HFFc6 (cell line): Measurements from ENCODE around the gene ABHD16A. TPM values are rescaled to one million over a fixed set of nuclear protein-coding genes. Genes with fewer than 3 reads are reported as not detected.
A peak's percentile ranks its signal among the peaks of the same experiment; 100 is the strongest.

Experiments
- DNase-seq: peaks from one replicate; pipeline ENCODE4 v3.0.0-alpha.2; 2018
- H3K27ac Mint-ChIP-seq: 2 replicates; pipeline ENCODE4 v1.8.0; 2020; ENCODE audit warnings: mild to moderate bottlenecking, mixed read lengths
- H3K27me3 Mint-ChIP-seq: 2 replicates; pipeline ENCODE4 v1.8.0; 2021; ENCODE audit warnings: mild to moderate bottlenecking, moderate library complexity, mixed read lengths; ENCODE audit not compliant: insufficient read depth
- H3K36me3 Mint-ChIP-seq: 2 replicates; pipeline ENCODE4 v1.8.0; 2021; ENCODE audit warnings: low read depth, mixed read lengths
- H3K4me1 Mint-ChIP-seq: 2 replicates; pipeline ENCODE4 v1.8.0; 2020; ENCODE audit warnings: low read depth, mixed read lengths
- H3K4me3 Mint-ChIP-seq: 2 replicates; pipeline ENCODE4 v1.8.0; 2020; ENCODE audit warnings: mild to moderate bottlenecking, moderate library complexity, mixed read lengths
- H3K9me3 Mint-ChIP-seq: 2 replicates; pipeline ENCODE4 v1.8.0; 2020; ENCODE audit warnings: mild to moderate bottlenecking, mixed read lengths
- total RNA-seq, 6 experiments: library from RNA; stranded (reverse); fragmentation: NEBNext Ultra II Directional; extraction: Animal tissue kit (Norgen Biotek cat#: 25700); gene quantifications; 2 replicates in 1 of 6; 3 replicates in 5 of 6; pipeline ENCODE4 v1.2.3, GENCODE V29; 2021
- TF ChIP-seq, protein P1 (sequence below): fragments of 200-600 bp; sonication (generic); IDR thresholded peaks from 2 replicates; pipeline ENCODE4 v1.5.0; 2021; ENCODE audit warnings: antibody characterized with exemption, mild to moderate bottlenecking

ABHD16A gene
- total RNA-seq, 6 experiments from 2014 or later: 27.4 to 39.6 (median 32.0) TPM

DNA sequence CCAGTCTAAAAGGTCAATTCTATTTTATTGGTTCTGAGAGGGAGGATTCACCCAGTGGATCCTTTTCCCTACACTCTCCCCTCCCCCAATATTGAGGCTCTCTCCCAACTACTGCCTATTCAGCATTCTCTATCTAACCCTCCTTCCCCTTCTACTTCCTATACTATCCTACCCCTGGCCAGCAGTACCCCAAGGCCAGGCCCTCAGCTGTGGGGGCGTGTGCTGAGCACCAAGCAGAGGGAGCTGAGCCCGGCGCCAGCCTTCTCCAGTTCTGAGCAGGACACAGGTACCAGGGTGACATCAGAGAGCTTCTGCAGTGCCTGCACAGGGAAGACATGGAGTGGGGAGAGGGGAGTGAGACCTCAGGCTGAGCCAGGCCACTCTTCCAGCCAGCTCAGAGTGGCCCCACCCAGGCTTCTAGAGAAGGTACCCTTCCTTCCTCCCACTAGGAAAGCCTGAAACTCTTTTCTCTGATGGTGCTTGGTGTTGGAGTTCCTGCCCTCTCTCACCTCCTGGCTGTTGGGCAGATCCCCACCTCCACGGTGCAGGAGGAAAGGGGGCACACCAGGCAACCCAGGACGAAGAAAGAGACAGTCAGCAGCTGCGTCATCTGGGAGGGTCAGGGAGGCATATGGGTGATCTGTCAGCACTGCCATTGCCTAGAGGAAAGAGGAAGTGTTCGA is 24.1 kb upstream of the ABHD16A start:
- no peak overlapping the region for H3K27ac Mint-ChIP-seq
- DNase-seq: no peak
- H3K36me3 Mint-ChIP-seq: peaks cover 22% of the 10 kb centered on the region
- H3K4me1 Mint-ChIP-seq: peaks cover 32% of the 10 kb centered on the region
- TF ChIP-seq, protein P1, sequence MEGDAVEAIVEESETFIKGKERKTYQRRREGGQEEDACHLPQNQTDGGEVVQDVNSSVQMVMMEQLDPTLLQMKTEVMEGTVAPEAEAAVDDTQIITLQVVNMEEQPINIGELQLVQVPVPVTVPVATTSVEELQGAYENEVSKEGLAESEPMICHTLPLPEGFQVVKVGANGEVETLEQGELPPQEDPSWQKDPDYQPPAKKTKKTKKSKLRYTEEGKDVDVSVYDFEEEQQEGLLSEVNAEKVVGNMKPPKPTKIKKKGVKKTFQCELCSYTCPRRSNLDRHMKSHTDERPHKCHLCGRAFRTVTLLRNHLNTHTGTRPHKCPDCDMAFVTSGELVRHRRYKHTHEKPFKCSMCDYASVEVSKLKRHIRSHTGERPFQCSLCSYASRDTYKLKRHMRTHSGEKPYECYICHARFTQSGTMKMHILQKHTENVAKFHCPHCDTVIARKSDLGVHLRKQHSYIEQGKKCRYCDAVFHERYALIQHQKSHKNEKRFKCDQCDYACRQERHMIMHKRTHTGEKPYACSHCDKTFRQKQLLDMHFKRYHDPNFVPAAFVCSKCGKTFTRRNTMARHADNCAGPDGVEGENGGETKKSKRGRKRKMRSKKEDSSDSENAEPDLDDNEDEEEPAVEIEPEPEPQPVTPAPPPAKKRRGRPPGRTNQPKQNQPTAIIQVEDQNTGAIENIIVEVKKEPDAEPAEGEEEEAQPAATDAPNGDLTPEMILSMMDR: no peak
- H3K9me3 Mint-ChIP-seq: no peaks in the 10 kb centered on the region
- peak overlapping the region; percentile 18; the same call in 1 of the 2 replicates for H3K4me3 Mint-ChIP-seq
- H3K27me3 Mint-ChIP-seq: peaks cover 6% of the 10 kb centered on the region

DNA sequence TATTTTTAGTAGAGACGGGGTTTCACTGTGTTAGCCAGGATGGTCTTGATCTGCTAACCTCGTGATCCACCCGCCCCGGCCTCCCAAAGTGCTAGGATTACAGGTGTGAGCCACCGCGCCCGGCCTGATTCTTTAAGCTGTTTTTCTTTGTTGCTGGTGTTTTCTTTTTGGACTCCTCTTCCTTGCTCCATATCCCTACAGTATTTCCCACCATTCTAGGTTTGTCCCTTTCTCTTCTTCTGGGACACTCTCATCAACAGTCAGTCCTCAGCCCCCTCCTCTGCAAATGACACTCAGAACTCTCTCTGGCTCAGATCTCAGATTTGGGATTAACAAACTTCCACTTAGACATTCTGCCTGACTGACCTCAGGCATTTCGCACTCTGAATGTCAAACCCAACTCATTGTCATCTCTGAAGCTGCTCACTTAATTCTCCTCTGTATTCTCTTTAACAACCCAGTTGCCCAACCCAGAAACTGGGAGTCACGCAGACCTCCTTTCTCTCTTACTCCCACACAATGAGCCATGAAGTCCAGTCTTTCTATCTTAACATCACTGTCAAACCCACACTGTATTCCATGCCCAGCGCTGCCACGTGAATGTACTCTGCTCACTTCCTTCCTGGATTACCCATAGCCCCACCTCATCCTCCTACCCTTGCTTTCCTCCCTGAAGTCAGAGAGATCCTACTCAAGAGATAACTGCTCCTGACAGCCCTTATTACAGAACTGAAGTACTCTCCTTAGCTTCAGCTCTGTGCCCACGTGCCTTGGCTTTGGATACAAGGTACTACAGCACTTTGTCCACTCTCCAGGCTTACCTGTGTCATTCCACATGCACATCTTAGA is 22.6 kb upstream of the ABHD16A start:
- H3K4me1 Mint-ChIP-seq: peaks cover 18% of the 10 kb centered on the region

DNA sequence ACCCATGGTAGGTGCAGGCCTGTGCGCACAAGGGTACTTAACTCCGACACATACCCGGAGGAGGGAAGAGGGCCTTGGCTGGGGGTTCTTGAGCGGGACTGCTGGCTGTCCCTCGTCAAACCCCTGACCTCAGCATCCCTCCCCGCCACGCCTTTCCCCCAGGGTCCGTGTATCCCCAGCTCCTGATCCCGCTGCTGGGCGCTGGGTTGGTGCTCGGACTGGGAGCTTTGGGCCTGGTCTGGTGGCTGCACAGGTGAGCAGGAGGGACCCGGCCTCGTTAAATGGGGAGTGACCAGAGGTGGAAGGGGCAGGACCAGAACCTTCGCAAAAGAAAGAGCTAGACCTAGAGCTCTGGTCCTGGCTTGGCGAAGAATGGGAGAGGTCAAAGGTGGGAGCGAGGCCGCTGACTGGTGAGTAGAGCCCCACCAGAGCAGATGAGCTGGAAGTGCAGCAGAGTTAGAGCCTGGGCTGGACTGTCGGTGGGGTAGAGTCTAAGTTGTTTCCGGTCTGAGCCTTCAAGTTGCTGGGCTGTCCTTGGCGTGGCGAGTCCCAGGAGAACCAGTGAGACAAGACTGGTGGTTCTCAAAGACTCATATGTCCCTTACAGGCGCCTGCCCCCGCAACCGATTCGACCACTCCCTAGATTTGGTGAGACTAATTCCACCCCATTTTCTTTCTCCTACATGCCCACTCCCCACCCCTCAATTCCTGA is 21.0 kb upstream of the ABHD16A start:
- DNase-seq: no peak
- Mint-ChIP-seq H3K36me3 (peaks cover 12% of the 10 kb centered on the region), H3K9me3 (no peaks in the 10 kb centered on the region), H3K27ac (no peak overlapping the region), H3K4me3 (no peak overlapping the region), H3K4me1 (peaks cover 8% of the 10 kb centered on the region; the same call in 1 of the 2 replicates), H3K27me3 (peaks cover 10% of the 10 kb centered on the region)
- TF ChIP-seq, protein P1: no peak

More for the DNA sequence above, 22.6 kb upstream of the ABHD16A start:
- peaks cover 19% of the 10 kb centered on the region for H3K36me3 Mint-ChIP-seq
- peaks cover 11% of the 10 kb centered on the region for H3K27me3 Mint-ChIP-seq
- no peaks in the 10 kb centered on the region for H3K9me3 Mint-ChIP-seq
- H3K4me3 Mint-ChIP-seq: no peak overlapping the region
- H3K27ac Mint-ChIP-seq: no peak overlapping the region
- no peak for DNase-seq
- TF ChIP-seq, protein P1: no peak

DNA sequence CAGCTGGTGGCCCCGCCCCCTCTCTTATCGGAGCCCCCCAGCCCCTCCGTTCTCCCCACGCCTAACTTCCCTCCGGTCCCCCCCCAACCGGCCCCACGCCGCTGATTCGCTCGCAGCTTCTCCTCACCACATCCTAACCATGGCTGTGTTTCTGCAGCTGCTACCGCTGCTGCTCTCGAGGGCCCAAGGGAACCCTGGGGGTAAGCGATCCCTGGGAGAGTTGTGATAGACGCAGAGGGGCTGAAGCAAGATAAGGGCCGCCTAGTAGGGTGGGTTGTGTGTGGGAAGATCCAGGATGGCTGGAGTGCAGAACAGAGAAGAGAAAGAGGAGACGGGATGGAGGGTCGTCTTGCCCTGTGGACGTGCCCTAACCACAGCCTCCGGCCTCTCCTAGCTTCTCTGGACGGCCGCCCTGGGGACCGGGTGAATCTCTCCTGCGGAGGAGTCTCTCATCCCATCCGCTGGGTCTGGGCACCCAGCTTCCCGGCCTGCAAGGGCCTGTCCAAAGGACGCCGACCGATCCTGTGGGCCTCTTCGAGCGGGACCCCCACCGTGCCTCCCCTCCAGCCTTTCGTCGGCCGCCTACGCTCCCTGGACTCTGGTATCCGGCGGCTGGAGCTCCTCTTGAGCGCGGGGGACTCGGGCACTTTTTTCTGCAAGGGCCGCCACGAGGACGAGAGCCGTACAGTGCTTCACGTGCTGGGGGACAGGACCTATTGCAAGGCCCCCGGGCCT is 20.3 kb upstream of the ABHD16A start, which contains the start of gene MPIG6B:
Gene MPIG6B, plus strand, starts transcription at position 129 of the 735 bp plus-strand sequence. Its CDS starts 11 bp downstream, at position 140.
- H3K4me1 Mint-ChIP-seq: peaks cover 1% of the 10 kb centered on the region; the same call in 1 of the 2 replicates
- no peak for DNase-seq

More for the DNA sequence above, 20.3 kb upstream of the ABHD16A start, which contains the start of gene MPIG6B:
- H3K27me3 Mint-ChIP-seq: peaks cover 10% of the 10 kb centered on the region
- H3K36me3 Mint-ChIP-seq: peaks cover 12% of the 10 kb centered on the region
- no peak within 1 kb of the TSS for H3K27ac Mint-ChIP-seq
- H3K9me3 Mint-ChIP-seq: no peaks in the 10 kb centered on the region
- no peak within 1 kb of the TSS for H3K4me3 Mint-ChIP-seq
- TF ChIP-seq, protein P1: no peak
